M059J (cell line): ENCODE measurements around the gene KRT38. TPM values are rescaled to one million over a fixed set of nuclear protein-coding genes. Genes with fewer than 3 reads are reported as not detected.
"Not testable (repeated sequence)": the region's sequence is repeated elsewhere in the genome, so short reads cannot be mapped to it uniquely, and the experiment has no call there.

Experiments
- DNase-seq: peaks from one replicate; pipeline ENCODE4 v3.0.0-alpha.2; 2012; ENCODE audit warnings: low read depth
- total RNA-seq: library from RNA; depleted of rRNA; stranded (reverse); fragments of >200 nt; shearing (Covaris generic); gene quantifications from 2 replicates; pipeline ENCODE4 v1.2.3, GENCODE V29; 2014

The KRT38 gene
- total RNA-seq, 1 experiment from 2014 or later: not detected

- DNase-seq: not testable (repeated sequence)
Observed at GRCh38 chr17:41422586-41422985, 18.2 kb downstream of the KRT38 start.

GRCh38 chr17:41421617-41422016 lies 19.2 kb downstream of the KRT38 start:
- DNase-seq: no peak

GRCh38 chr17:41421116-41421515 lies 19.7 kb downstream of the KRT38 start:
- peak; percentile 85 for DNase-seq

GRCh38 chr17:41420134-41420533 lies 20.6 kb downstream of the KRT38 start:
- DNase-seq: peak; percentile 66

GRCh38 chr17:41419716-41420115 lies 21.1 kb downstream of the KRT38 start:
- DNase-seq: no peak

- DNase-seq: no peak
Observed at GRCh38 chr17:41418116-41418860, 22.5 kb downstream of the KRT38 start.

GRCh38 chr17:41417576-41418015 lies 23.2 kb downstream of the KRT38 start:
- DNase-seq: peak; percentile 22

- DNase-seq: no peak
Observed at GRCh38 chr17:41417127-41417526, 23.7 kb downstream of the KRT38 start.

- DNase-seq: peak; percentile 60
Observed at GRCh38 chr17:41416479-41416878, 24.3 kb downstream of the KRT38 start.

- DNase-seq: peak; percentile 81
Observed at GRCh38 chr17:41415833-41416335, 24.9 kb downstream of the KRT38 start.

GRCh38 chr17:41415411-41415810 lies 25.4 kb downstream of the KRT38 start:
- no peak for DNase-seq

- DNase-seq: peak; percentile 37
Observed at GRCh38 chr17:41413982-41414381, 26.8 kb downstream of the KRT38 start.

GRCh38 chr17:41413353-41413957 lies 27.3 kb downstream of the KRT38 start:
- DNase-seq: peak; percentile 64

GRCh38 chr17:41411072-41411840 lies 29.5 kb downstream of the KRT38 start:
- no peak for DNase-seq

GRCh38 chr17:41407226-41407625 lies 33.6 kb downstream of the KRT38 start:
- DNase-seq: no peak

GRCh38 chr17:41406205-41406604 lies 34.6 kb downstream of the KRT38 start:
- peak; percentile 73 for DNase-seq

GRCh38 chr17:41404024-41404671 lies 36.6 kb downstream of the KRT38 start:
- peak; percentile 100 for DNase-seq

- peak; percentile 86 for DNase-seq
Observed at GRCh38 chr17:41403404-41404023, 37.3 kb downstream of the KRT38 start.

- DNase-seq: peak; percentile 90
Observed at GRCh38 chr17:41402161-41402560, 38.6 kb downstream of the KRT38 start.

GRCh38 chr17:41396996-41397660 lies 43.7 kb downstream of the KRT38 start, which contains the start of gene KRT31:
Gene KRT31 (minus strand): TSS chr17:41397608. CDS start chr17:41397539, 69 bp downstream.
- no peak for DNase-seq

- DNase-seq: no peak
Observed at GRCh38 chr17:41396340-41396739, 44.4 kb downstream of the KRT38 start.
